Endothelial cell of hepatic sinusoid (primary cell): ENCODE data around the gene TOM1L2.

Experiments used
- in situ Hi-C: cut with HindIII; loops from 2 replicates; pipeline ENCODE4 v1.10.0; 2017; ENCODE audit warnings: low sequenced_read_pairs

The TOM1L2 gene

GRCh38 chr17:17883801-17884200 lies 88.4 kb downstream of the TOM1L2 start:
- in situ Hi-C loops: loop anchor here (10.0 kb wide), 1 partner anchor 209 kb away; no protein-coding TSS in a partner anchor

DNA sequence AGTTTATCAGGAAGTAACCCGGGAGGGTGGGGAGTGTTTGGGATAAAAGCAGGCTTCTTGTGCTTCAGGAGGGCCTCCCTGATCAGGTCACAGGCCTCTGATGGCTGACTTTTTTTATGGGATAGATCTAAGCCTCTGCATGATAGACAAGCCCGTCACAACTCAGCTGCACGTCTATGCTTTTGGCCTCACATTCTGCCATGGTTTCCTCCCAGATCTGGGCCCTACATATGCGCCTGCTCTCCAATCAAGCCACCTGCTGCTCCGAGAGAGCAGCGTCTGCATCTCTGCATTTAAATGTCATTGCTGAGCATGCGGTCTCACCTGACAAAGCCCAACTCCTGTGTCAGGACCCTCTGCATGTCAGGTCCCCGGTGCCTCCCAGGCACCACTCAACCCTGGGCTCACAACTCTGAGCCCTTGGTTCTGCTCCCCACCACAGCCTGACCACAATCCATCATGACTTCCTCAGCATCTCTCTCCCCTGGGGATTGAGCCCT lies 90.1 kb downstream of the TOM1L2 start:
- in situ Hi-C loops: loop anchor here (10.0 kb wide), 1 partner anchor 207 kb away; no protein-coding TSS in a partner anchor

DNA sequence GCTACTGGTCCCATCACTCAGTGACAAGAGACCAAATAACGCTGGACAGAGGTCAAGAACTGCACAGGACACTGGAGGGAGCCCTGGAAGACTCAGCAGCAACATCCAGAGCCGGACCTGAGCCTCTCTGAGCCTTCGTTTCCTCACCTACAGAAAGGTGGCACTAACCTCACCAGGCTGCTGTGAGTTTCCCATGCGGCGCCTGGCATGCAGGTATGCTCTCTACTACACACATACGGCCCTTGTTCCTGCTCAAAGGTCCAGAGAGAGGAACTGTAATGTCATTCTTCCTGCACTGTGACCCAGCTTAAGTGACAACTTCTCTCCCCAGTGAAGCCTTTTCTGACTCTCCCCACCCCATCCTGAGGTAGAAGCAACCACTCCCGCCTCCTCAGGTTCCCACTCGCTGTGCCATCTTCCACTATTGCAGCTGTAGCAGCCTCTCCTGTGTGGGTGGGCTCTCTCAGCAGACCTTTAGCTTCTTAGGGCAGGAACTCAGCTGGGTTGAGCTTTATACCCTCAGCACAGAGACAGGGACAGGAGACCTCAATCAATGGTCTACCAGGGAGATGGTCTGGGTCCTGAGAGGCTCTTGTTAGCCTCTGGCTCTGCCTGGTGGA lies 91.5 kb downstream of the TOM1L2 start:
- in situ Hi-C loops: loop anchor here (10.0 kb wide), 1 partner anchor 206 kb away; no protein-coding TSS in a partner anchor

DNA sequence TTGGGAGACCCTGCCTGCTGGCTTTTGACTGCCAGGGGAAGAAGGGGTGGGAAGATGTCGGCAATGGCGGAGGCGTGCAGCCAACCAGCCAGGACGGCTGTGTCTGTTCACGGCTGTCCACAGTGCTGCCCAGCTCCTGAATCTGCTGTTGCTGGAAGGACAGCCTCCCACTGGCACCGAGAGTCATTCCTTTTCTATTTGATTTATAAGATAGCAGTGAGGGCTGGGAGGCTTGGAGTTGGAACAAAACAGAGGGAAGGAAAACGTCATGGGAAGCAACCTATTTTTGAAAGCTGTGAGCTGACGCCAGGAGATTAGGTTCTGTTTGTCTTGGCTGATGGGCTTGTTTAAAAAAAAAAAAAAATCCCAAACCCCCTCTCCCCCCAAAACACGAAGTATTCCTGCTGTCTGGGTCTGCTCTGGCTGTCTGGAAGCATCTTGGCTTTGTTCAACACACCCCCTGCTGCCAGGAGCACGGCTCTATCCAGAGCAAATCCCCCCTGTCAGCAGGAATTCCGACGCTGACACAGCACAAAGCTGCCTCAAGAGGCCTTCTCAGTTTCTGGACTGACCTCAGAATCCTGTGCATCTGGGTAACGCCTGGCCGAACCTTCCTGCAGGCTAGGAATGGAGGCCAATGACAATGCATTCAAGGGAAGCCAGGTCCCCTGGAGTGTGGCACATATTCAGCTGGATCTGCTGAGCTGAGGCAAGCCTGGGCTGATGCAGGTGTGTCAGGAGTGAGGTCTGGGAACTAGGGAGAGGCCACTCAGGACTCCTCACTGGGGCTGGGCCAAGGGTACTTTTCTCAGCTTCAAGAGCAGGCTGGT lies 94.5 kb downstream of the TOM1L2 start:
- in situ Hi-C loops: no loop called here

GRCh38 chr17:17876959-17877528 lies 95.2 kb downstream of the TOM1L2 start:
- in situ Hi-C loops: no loop called here

DNA sequence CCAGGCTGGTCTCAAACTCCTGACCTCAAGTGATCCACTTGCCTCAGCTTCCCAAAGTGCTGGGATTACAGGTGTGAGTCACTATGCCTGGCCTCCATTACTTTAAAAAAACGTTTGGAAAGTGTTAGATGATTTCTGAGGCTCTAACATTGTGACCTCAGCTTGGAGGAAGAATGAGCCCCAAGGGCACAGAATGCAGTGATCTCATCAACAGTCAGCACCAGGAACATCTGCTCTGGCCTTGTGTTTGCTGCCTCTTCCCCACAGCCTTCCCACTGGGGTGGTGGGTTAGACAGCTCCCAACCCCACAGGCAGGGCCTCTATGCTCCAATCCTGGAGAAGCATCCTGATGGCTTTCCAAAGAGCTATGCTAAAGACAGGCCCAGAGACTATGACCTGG lies 97.7 kb downstream of the TOM1L2 start:
- in situ Hi-C loops: no loop called here

DNA sequence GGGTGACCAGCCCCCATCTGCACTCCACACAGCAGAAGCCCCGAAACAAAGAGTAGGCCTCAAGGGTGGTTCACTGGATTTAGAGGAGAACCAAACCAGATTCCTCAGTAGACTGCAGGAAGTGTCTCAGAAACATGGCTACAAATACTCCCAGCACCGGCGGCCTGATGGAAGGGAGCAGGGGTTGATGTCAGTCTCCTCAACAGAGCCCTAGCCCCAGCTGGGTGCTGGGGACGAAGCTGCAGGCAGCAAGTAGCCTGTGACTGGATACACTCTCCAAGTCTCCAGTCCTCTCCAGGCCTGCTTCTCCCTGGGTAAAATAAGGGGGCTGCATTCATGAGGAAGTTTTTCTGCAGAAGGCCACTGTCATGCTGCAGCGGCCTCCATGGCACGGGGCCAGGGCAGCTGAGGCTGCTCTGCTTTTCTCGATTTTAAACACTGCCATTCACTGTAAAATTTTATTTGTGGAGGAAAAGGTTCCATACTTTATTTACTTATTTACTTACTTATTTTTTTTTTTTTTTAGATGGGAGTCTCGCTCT lies 98.7 kb downstream of the TOM1L2 start:
- in situ Hi-C loops: no loop called here

DNA sequence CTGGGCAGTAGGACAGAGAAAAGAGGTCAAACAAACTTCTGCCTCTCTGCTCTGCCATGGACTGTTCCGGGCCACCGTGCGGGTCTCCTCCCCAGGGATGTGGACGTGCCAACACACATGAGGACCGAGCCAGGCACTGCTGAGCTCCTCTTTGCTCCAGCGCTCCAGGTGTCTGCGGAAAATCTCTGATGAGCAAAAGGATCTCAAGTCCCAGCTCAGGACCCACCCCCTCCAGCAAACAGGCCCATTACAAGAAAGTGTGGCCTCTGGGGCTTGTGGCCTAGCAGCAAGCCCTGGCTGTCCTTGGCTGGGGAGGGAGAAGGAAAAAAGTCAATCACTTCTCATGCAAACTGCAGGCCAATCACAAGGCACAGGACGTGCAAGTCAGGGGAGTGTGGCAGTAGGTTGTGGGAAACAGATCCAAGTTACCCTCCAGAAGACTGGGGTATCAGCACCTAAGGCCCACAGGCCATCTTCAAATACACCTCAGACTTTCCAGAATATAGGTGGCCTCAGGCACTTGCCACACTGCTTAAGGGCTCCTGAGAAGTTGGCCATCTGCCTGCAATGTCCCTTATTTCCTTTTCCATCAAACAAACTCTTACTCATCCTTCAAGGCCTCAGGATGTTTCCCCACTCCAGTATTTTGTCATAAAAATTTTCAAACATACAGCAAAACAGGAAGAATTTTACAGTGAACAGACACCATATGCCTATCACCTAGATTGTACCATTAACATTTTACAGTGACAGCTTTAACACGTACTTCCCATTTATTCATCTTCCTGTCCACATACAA lies 99.5 kb downstream of the TOM1L2 start:
- in situ Hi-C loops: no loop called here

GRCh38 chr17:17871913-17872312 lies 100.3 kb downstream of the TOM1L2 start:
- in situ Hi-C loops: no loop called here

DNA sequence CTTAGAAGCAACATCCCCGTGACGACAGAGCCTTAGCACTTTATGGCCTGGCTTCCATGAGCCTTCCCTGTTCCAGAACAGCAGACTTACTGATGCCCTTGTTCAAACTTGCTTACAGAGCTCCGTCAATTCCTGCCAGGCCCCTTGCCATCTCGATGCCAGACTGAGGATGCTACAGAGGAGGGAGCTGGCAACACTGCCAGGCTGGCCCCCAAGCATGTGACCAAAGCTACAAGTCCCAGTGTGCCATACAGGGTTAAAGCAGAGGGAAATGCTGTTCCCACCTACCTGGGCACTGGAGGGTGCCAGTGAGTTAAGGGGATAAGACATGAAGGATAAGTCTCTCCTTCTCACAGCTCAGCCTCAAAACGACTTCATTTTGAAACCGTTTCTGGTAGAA lies 102.0 kb downstream of the TOM1L2 start:
- in situ Hi-C loops: no loop called here

DNA sequence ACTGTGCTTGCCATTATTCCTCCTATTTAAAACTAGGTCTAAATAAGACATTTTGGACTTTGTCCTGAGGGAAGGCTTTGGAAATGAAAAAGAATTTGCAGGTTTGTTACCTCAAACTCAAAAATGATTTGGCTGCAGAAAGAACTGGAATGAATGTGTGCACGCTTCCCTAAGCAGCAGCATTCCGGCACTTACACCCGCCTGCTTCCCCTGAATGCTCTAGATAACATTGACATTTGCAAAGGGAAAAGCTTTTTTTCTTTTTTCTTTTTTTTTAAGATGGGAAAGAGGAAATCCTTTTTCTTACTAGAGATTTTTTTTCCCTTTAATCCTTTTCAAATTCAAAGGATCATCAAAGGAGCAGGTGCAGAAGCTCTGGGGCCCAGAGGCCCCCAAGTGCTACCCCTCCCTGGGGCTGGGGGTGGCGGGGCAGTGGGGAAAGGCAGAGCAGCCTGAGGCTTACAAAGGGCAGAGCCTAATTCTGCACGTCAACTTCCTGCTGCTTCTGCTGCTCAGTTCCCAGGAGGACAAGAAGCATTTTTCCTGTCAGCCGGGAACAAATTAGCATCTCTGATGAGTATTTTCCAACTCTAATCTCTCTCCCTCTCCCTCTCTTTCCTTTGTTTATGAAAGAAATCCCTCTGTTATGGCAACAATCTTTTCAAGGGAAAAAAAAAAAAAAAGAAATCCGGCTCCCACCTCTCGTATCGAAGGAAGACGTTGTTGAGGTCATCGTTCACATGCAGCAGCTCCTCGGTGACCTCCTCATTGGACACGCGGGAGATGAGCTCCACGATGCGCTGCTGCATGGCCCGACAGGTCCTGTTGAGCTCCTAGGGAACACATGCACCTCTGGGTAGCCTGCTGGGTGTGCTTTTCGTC lies 103.3 kb downstream of the TOM1L2 start:
- in situ Hi-C loops: no loop called here

- in situ Hi-C loops: no loop called here
Observed at GRCh38 chr17:17866897-17867296, 105.3 kb downstream of the TOM1L2 start.

DNA sequence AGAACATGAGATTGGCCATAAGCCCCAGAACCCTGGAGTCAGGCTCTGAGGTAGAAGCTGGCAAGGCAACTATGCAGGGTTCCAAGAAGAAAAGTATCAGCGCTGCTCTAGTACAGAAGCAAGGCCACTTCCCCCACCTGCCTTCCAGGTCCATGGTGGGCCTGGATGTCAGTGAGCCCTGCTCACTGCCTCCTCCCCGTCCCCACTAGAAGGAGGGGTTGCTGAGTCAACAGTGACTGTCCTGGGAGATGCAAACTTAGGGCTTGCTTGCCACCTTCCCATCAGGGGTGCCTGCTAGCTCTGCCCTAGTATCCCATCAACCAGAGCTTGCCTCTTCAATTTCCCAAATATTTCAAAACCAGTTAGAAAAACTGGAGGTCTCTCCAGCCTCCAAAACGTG lies 105.8 kb downstream of the TOM1L2 start:
- in situ Hi-C loops: no loop called here

GRCh38 chr17:17865035-17865434 lies 107.2 kb downstream of the TOM1L2 start:
- in situ Hi-C loops: no loop called here

- in situ Hi-C loops: no loop called here
Observed at GRCh38 chr17:17860766-17861107, 111.5 kb downstream of the TOM1L2 start.

- in situ Hi-C loops: no loop called here
Observed at GRCh38 chr17:17859909-17860765, 112.1 kb downstream of the TOM1L2 start.

DNA sequence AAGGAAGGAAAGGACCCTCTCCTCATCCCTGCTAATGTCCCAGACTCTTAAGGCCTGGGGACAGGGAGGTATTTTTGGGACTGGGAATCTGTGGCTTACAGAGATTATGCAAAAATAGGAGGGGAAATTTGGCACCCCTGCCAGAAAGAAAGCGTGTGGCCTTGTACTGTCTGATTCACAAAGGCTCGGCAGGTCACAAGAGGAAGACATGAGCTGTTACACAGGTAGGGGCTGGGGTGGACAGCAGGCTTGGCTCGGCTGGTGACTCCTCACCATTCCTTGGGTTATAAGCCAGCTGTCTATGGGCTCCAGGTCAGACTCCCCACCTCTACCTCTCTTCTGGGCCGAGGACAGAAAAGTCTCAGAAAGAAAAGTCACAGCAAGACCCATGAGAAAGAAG lies 114.7 kb downstream of the TOM1L2 start:
- in situ Hi-C loops: no loop called here

DNA sequence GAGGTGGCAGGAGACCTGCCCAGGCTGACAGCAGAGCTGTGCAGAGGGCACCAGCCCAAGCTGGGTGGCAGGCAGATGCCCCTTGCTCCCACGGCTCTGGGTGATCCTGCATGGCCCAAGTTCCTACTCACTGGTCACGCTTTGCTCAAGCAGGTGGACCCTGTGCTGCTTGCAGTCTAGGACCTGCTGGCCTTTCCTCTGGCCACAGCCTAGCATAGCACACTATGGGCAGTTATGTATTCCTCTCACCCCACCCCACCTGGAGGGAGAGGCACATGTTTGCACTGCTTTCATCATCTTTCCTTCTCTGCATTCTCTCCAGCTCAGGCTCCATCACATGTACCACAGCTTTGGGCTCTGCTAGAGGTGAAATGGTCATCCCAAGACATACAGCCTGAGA lies 115.8 kb downstream of the TOM1L2 start:
- in situ Hi-C loops: no loop called here

GRCh38 chr17:17855976-17856375 lies 116.2 kb downstream of the TOM1L2 start:
- in situ Hi-C loops: no loop called here
